ENCODE measurements around the gene NDC80.
"Not testable (repeated sequence)": the region's sequence is repeated elsewhere in the genome, so short reads cannot be mapped to it uniquely, and the experiment has no call there.

Gene NDC80

DNA sequence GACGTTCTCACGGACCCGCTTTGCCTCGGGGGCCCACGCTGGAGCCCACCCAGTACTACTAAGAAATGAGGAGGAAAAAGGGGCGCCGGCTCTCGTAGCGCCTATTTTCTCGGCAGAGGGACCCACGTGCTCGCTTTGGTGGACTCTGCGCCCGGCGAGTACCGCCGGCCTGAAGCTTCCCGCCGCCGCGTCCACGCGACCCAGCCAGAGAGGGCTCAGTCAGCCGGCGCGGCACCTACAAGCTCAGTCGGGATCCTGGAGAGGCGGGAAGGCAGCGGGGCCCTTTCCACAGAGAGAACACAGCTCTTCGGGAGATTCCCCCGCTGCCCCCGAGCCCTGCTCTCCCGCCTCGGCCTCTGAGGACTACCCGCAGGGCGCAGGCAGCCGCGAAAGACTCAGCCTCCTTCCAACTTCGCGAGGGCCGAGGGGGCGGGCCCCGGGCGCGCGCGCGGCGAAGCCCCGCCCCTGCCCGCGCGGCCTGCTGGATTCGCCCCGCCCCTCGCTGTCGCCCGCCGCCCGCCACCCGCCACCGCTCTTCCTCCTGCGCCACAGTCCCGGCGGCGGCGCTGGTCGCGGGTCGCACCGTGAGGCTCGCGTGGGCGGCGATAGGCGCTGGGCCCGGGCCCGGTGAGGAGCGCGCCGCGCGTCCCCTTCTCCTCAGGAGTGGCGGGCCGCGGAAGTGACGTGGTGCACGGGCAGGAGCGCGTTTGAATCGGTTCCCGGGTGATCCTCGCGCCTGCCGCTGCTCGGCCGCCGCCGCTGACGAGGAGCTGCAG lies 84.0 kb downstream of the NDC80 start, which contains the start of gene SMCHD1:
TSS of gene SMCHD1 (plus strand) at position 549 of the 776 bp plus-strand sequence. CDS start 350 bp downstream, outside the sequence.
- Histone ChIP-seq H3K9ac (ENCODE audit: low read depth, low read length) (peak within 1 kb of the TSS; percentile 87), H3K4me3 (ENCODE audit: low read length) (peak within 1 kb of the TSS; percentile 94), H3K36me3 (ENCODE audit: insufficient read depth, low read length) (no peaks in the 10 kb centered on the region), H3K27me3 (ENCODE audit: insufficient read depth, low read length) (peaks cover 39% of the 10 kb centered on the region), H3K9me3 (ENCODE audit: insufficient read depth, low read depth, low read length) (no peaks in the 10 kb centered on the region), H3K4me1 (ENCODE audit: insufficient read depth, low read length) (peaks cover 25% of the 10 kb centered on the region), H3K27ac (ENCODE audit: low read depth, low read length) (peak within 1 kb of the TSS; percentile 91)
- WGBS: under 1% methylated on average over 100 of the region's 100 CpGs

DNA sequence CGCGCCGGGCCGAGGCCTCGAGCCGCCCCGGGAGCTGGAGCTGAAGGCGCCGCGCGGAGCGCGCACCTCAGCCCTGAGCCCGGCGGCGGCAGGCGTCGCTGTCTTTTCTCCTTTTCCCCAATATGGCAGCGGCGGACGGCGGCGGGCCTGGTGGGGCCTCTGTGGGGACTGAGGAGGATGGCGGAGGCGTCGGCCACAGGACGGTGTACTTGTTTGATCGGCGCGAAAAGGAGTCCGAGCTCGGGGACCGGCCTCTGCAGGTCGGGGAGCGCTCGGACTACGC lies 84.5 kb downstream of the NDC80 start:
- Histone ChIP-seq H3K4me3 (ENCODE audit: low read length) (peak overlapping the region; percentile 94), H3K4me1 (ENCODE audit: insufficient read depth, low read length) (peaks cover 25% of the 10 kb centered on the region), H3K36me3 (ENCODE audit: insufficient read depth, low read length) (peaks cover 4% of the 10 kb centered on the region; the same call in 1 of the 2 replicates), H3K27me3 (ENCODE audit: insufficient read depth, low read length) (peaks cover 38% of the 10 kb centered on the region), H3K27ac (ENCODE audit: low read depth, low read length) (peak overlapping the region; percentile 91), H3K9me3 (ENCODE audit: insufficient read depth, low read depth, low read length) (no peaks in the 10 kb centered on the region), H3K9ac (ENCODE audit: low read depth, low read length) (peak overlapping the region; percentile 87)
- WGBS: under 1% methylated on average over 37 of the region's 37 CpGs

DNA sequence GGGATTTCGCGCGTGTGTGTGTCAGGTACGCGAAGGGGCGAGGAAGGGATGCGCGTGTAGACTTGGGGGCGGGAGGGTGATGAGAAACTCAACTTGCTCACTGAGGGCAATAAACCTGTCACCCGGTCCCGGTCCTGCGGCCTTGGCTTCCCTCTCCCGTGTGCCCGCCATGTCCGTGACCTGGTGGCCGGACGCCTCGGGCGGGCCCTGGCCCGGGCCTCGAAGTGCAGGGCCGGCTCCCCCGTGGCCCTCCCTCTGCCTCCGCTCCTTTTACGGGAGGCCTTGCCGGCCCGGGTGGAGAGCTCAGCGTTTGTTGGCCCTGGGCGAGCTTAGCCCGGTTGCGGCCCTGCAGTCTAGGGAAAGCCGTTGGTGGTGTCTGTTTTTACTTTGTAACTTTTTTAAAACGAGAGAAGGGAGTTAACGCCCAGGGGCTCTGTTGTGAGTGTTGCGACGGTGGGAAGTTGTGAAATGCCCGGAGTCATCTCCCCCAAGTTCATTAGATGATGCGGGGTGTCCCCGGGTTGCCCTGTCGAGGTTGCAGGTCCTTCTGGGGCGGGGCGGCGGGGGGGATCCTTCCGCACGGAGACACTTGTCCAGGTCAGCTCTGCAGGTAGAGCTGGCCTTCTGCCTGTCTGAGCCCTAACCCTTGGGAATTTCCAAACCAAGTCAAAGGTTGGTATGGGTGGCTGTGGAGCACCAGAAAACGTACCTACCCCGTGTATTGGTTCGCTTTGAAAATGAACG lies 85.1 kb downstream of the NDC80 start:
- Histone ChIP-seq H3K4me3 (ENCODE audit: low read length) (peak overlapping the region; percentile 94), H3K27me3 (ENCODE audit: insufficient read depth, low read length) (peaks cover 33% of the 10 kb centered on the region), H3K4me1 (ENCODE audit: insufficient read depth, low read length) (peaks cover 25% of the 10 kb centered on the region), H3K9ac (ENCODE audit: low read depth, low read length) (peak overlapping the region; percentile 87), H3K9me3 (ENCODE audit: insufficient read depth, low read depth, low read length) (no peaks in the 10 kb centered on the region), H3K36me3 (ENCODE audit: insufficient read depth, low read length) (peaks cover 6% of the 10 kb centered on the region; the same call in 1 of the 2 replicates), H3K27ac (ENCODE audit: low read depth, low read length) (peak overlapping the region; percentile 91)
- under 1% methylated on average over 49 of the region's 49 CpGs for WGBS

DNA sequence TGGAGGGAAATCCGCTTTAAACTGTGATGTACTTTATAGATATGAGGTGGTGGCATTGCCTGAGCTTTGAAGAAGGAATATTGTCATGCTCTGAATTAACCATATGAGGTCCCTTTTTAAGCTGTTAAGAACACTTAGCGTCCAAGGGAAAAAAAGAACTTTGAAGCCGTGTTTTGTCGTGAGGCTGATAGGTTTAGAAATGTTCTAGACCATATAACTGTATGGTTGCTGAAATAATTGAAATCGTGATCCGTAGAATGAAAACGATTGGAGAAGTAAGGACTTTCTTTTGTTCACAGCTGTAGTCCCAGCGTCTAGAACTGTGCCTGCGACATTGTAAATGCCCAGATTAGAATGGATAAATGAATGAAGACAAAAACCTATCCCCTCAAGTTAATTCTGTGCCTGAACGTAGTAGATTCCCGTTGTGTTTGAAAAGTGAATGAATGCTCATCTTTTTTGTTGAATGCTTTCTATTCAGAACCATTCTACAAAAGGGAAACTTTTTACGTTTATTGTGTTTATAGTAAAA lies 85.7 kb downstream of the NDC80 start:
- H3K4me3 ChIP-seq (ENCODE audit: low read length): peak overlapping the region; percentile 94
- H3K4me1 ChIP-seq (ENCODE audit: insufficient read depth, low read length): peaks cover 25% of the 10 kb centered on the region
- WGBS: 7% methylated on average over 9 of the region's 12 CpGs
- no peaks in the 10 kb centered on the region for H3K9me3 ChIP-seq (ENCODE audit: insufficient read depth, low read depth, low read length)
- H3K36me3 ChIP-seq (ENCODE audit: insufficient read depth, low read length): peaks cover 6% of the 10 kb centered on the region; the same call in 1 of the 2 replicates
- H3K9ac ChIP-seq (ENCODE audit: low read depth, low read length): peak overlapping the region; percentile 87; the same call in 1 of the 2 replicates
- peaks cover 28% of the 10 kb centered on the region for H3K27me3 ChIP-seq (ENCODE audit: insufficient read depth, low read length)
- H3K27ac ChIP-seq (ENCODE audit: low read depth, low read length): no peak overlapping the region

DNA sequence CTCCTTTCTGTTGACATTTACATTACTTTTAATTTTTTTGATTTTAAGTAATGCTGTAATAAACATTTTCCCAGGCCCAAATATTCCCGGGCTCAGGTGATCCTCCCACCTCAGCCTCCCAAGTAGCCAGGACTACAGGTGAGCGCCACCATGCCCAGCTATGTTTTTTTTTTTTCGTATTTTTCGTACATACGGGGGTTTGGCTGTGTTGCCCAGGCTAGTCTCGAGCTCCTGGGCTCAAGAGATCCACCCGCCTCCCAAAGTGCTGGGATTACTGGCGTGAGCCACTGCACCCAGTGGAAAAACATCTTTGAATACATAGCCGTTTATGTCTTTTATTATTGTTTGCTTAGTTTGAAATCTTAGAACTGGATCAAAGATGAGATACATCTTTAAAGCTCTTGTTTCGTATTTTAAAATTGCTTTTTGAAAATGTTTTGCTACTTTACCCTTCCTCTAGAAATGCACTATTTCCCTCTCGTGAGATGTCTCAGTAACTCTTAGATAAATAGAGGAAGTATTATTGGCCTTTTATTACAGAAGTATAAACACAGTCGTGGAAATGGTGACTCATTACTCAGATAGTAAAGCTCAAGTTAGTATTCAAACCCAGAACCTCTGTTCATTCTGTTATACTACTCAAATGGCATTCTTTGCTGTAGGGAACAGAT lies 86.6 kb downstream of the NDC80 start:
- peaks cover 6% of the 10 kb centered on the region; the same call in 1 of the 2 replicates for H3K36me3 ChIP-seq (ENCODE audit: insufficient read depth, low read length)
- 91% methylated on average over 11 of the region's 12 CpGs for WGBS
- peak overlapping the region; percentile 94; the same call in 1 of the 2 replicates for H3K4me3 ChIP-seq (ENCODE audit: low read length)
- peaks cover 23% of the 10 kb centered on the region for H3K4me1 ChIP-seq (ENCODE audit: insufficient read depth, low read length)
- no peak overlapping the region for H3K27ac ChIP-seq (ENCODE audit: low read depth, low read length)
- no peak overlapping the region for H3K9ac ChIP-seq (ENCODE audit: low read depth, low read length)
- peaks cover 19% of the 10 kb centered on the region for H3K27me3 ChIP-seq (ENCODE audit: insufficient read depth, low read length)
- H3K9me3 ChIP-seq (ENCODE audit: insufficient read depth, low read depth, low read length): no peaks in the 10 kb centered on the region

DNA sequence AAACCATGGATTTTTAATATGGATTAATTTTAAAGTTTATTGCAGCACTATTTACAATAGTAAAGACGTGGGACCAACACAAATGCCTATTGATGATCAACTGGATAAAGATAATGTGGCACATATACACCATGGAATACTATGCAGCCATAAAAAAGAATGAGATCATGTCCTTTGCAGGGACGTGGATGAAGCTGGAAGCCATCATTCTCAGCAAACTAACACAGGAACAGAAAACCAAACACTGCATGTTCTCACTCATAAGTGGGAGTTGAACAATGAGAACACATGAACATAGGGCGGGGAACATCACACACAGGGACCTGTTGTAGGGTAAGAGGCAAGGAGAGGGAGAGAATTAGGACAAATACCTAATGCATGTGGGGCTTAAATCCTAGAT lies 89.5 kb downstream of the NDC80 start:
- H3K9ac ChIP-seq (ENCODE audit: low read depth, low read length); H3K4me3 ChIP-seq (ENCODE audit: low read length); H3K36me3 ChIP-seq (ENCODE audit: insufficient read depth, low read length); H3K27me3 ChIP-seq (ENCODE audit: insufficient read depth, low read length); H3K4me1 ChIP-seq (ENCODE audit: insufficient read depth, low read length); H3K9me3 ChIP-seq (ENCODE audit: insufficient read depth, low read depth, low read length); H3K27ac ChIP-seq (ENCODE audit: low read depth, low read length): not testable (repeated sequence)
- 100% methylated on average over 2 of the region's 3 CpGs for WGBS

DNA sequence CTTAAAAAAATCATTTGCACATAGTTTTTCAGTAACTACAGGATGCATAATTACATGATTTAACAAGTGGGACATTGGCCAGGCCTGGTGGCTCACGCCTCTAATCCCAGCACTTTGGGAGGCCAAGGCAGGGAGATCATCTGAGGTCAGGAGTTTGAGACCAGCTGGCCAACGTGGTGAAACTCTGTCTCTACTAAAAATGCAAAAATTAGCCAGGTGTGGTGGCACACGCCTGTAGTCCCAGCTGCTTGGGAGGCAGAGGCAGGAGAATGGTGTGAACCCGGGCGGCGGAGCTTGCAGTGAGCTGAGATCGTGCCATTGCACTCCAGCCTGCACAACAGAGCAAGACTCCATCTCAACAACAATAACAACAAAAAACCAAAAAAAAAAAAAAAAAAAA lies 90.9 kb downstream of the NDC80 start:
- not testable (repeated sequence) for H3K9ac ChIP-seq (ENCODE audit: low read depth, low read length); H3K27me3 ChIP-seq (ENCODE audit: insufficient read depth, low read length); H3K4me1 ChIP-seq (ENCODE audit: insufficient read depth, low read length); H3K4me3 ChIP-seq (ENCODE audit: low read length); H3K9me3 ChIP-seq (ENCODE audit: insufficient read depth, low read depth, low read length); H3K27ac ChIP-seq (ENCODE audit: low read depth, low read length)
- WGBS: 88% methylated on average over 7 of the region's 7 CpGs
- peaks cover 17% of the 10 kb centered on the region for H3K36me3 ChIP-seq (ENCODE audit: insufficient read depth, low read length)

DNA sequence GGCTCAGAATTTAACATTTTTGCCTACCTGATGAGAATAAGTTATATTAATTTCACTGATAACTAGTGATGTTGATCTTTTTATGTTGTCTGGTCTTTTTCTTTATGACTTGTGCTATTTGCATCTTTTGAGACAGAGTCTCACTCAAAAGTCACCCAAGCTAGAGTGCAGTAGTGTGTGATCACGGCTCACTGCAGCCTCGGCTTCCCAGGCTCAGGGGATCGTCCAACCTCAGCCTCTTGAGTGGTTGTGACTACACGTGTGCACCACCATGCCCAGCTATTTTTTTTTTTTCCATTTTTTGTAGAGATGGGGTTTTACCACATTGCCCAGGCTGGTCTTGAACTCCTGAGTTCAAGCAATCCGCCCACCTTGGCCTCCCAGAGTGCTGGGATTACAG lies 91.6 kb downstream of the NDC80 start:
- H3K9ac ChIP-seq (ENCODE audit: low read depth, low read length): no peak overlapping the region
- whole genome bisulfite sequencing: 95% methylated on average over 5 of the region's 5 CpGs

More for the DNA sequence above, 91.6 kb downstream of the NDC80 start:
- no peaks in the 10 kb centered on the region for H3K9me3 ChIP-seq (ENCODE audit: insufficient read depth, low read depth, low read length)
- H3K27ac ChIP-seq (ENCODE audit: low read depth, low read length): no peak overlapping the region
- no peaks in the 10 kb centered on the region for H3K4me1 ChIP-seq (ENCODE audit: insufficient read depth, low read length)
- peaks cover 23% of the 10 kb centered on the region for H3K36me3 ChIP-seq (ENCODE audit: insufficient read depth, low read length)
- H3K27me3 ChIP-seq (ENCODE audit: insufficient read depth, low read length): no peaks in the 10 kb centered on the region
- no peak overlapping the region for H3K4me3 ChIP-seq (ENCODE audit: low read length)

Measured in HUES64 (cell line).